Neural progenitor cell (in vitro differentiated cells): ENCODE measurements around the gene MEFV.

ENCODE experiments used
- CTCF ChIP-seq: fragments of 200-600 bp; sonication (generic); IDR thresholded peaks from 2 replicates; pipeline ENCODE4 v1.5.1; 2017; ENCODE audit warnings: antibody characterized with exemption, mild to moderate bottlenecking
- EZH2 ChIP-seq: fragments of 200-600 bp; sonication (generic); IDR thresholded peaks from 2 replicates; pipeline ENCODE4 v1.6.1; 2017; ENCODE audit warnings: antibody characterized with exemption, mild to moderate bottlenecking, moderate library complexity

GRCh38 chr16:3289998-3290673, 33.7 kb upstream of the MEFV start:
- TF ChIP-seq CTCF = no peak
- no peak for TF ChIP-seq EZH2
